Smooth muscle cell (in vitro differentiated cells): ENCODE results near the gene TMC5. TPM values are rescaled to one million over a fixed set of nuclear protein-coding genes. Genes with fewer than 3 reads are reported as not detected.
"Not testable (repeated sequence)": the region's sequence is repeated elsewhere in the genome, so short reads cannot be mapped to it uniquely, and the experiment has no call there.

ENCODE experiments used
- DNase-seq: peaks from one replicate; lab custom pipeline; 2025; ENCODE audit not compliant: unreplicated experiment; lab: John Stamatoyannopoulos, UW
- H2AFZ ChIP-seq: fragments of 200-600 bp; sonication (generic); 2 replicates; pipeline ENCODE4 v1.6.0; 2016; ENCODE audit warnings: antibody characterized with exemption, low read depth, mild to moderate bottlenecking
- H3F3A ChIP-seq: fragments of 200-600 bp; sonication (generic); 2 replicates; pipeline ENCODE4 v1.6.0; 2017; ENCODE audit warnings: antibody characterized with exemption, low read depth
- H3K27ac ChIP-seq: fragments of 200-600 bp; sonication (generic); 2 replicates; pipeline ENCODE4 v1.5.1; 2016; ENCODE audit warnings: low read depth, mild to moderate bottlenecking
- H3K27me3 ChIP-seq: fragments of 200-600 bp; sonication (generic); 2 replicates; pipeline ENCODE4 v1.6.1; 2016; ENCODE audit warnings: low read depth, mild to moderate bottlenecking
- H3K36me3 ChIP-seq: fragments of 200-600 bp; sonication (generic); 2 replicates; pipeline ENCODE4 v1.5.1; 2016; ENCODE audit warnings: low read depth
- H3K4me1 ChIP-seq: fragments of 200-600 bp; sonication (generic); 2 replicates; pipeline ENCODE4 v1.5.1; 2016; ENCODE audit warnings: low read depth
- H3K4me2 ChIP-seq: fragments of 200-600 bp; sonication (generic); 2 replicates; pipeline ENCODE4 v1.6.0; 2016; ENCODE audit warnings: mild to moderate bottlenecking
- H3K4me3 ChIP-seq: fragments of 200-600 bp; sonication (generic); 2 replicates; pipeline ENCODE4 v1.5.1; 2016; ENCODE audit warnings: mild to moderate bottlenecking
- H3K79me2 ChIP-seq: fragments of 200-600 bp; sonication (generic); 2 replicates; pipeline ENCODE4 v1.6.0; 2016; ENCODE audit warnings: low read depth, mild to moderate bottlenecking
- H3K9ac ChIP-seq: fragments of 200-600 bp; sonication (generic); 2 replicates; pipeline ENCODE4 v1.6.0; 2016; ENCODE audit warnings: low read depth
- H3K9me3 ChIP-seq: fragments of 200-600 bp; sonication (generic); replicated peaks from 2 replicates; pipeline ENCODE4 v1.5.1; 2016; ENCODE audit warnings: low read depth
- H4K20me1 ChIP-seq: fragments of 200-600 bp; sonication (generic); 2 replicates; pipeline ENCODE4 v1.6.0; 2016; ENCODE audit warnings: low read depth
- CTCF ChIP-seq: fragments of 200-600 bp; sonication (generic); IDR thresholded peaks from 2 replicates; pipeline ENCODE4 v1.5.1; 2017; ENCODE audit warnings: borderline replicate concordance, mild to moderate bottlenecking, antibody characterized with exemption; ENCODE audit not compliant: insufficient read depth, poor library complexity, severe bottlenecking
- WGBS: methylation state at CpG from one replicate; pipeline ENCODE4 v1.1.7; 2016; ENCODE audit warnings: low lambda C conversion rate; 5-methylcytosine and 5-hydroxymethylcytosine counted together
- polyA plus RNA-seq: library from polyadenylated mRNA; unstranded; fragments of >200 nt; fragmentation: Nextera tagmentation; extraction: Ambion mirVana; gene quantifications from 2 replicates; pipeline ENCODE4 v1.2.1, GENCODE V29; 2016
- total RNA-seq: library from RNA; depleted of rRNA; stranded (reverse); fragments of >200 nt; gene quantifications from 2 replicates; pipeline ENCODE4 v1.2.3, GENCODE V29; 2014

The TMC5 gene
- total and polyA plus RNA-seq, 2 experiments from 2014 or later, result 0.18 TPM; not detected in 1

- peaks cover 9% of the 10 kb centered on the region for H3K4me1 ChIP-seq
- no peaks in the 10 kb centered on the region for H3K9me3 ChIP-seq
- peak overlapping the region; percentile 71 for H3K9ac ChIP-seq
- H3F3A ChIP-seq, result peaks cover 10% of the 10 kb centered on the region
- no peak for TF ChIP-seq CTCF
- H3K4me3 ChIP-seq, result peak overlapping the region; percentile 20
- no peak overlapping the region for H2AFZ ChIP-seq
- DNase-seq, result no peak
- H3K27me3 ChIP-seq, result no peaks in the 10 kb centered on the region
- 20% methylated on average over 13 of the region's 13 CpGs for WGBS
- H3K27ac ChIP-seq, result peak overlapping the region; percentile 77
- no peaks in the 10 kb centered on the region for H3K79me2 ChIP-seq
- peak overlapping the region; percentile 57 for H3K4me2 ChIP-seq
- H3K36me3 ChIP-seq, result no peaks in the 10 kb centered on the region
- no peaks in the 10 kb centered on the region for H4K20me1 ChIP-seq
These were observed 24.2 kb upstream of the TMC5 start for GRCh38 chr16:19393226-19394111.

GRCh38 chr16:19395646-19396267, 21.9 kb upstream of the TMC5 start:
- not testable (repeated sequence) for H3K36me3 ChIP-seq
- H3F3A ChIP-seq, result peaks cover 10% of the 10 kb centered on the region
- 37% methylated on average over 4 of the region's 4 CpGs for WGBS

GRCh38 chr16:19396555-19397011, 21.1 kb upstream of the TMC5 start:
- Histone ChIP-seq H3K27me3 (no peaks in the 10 kb centered on the region), H3F3A (peaks cover 10% of the 10 kb centered on the region), H3K4me2 (no peak overlapping the region), H3K4me3 (no peak overlapping the region), H2AFZ (no peak overlapping the region), H3K27ac (no peak overlapping the region), H3K36me3 (no peaks in the 10 kb centered on the region), H3K9ac (no peak overlapping the region), H4K20me1 (no peaks in the 10 kb centered on the region), H3K79me2 (no peaks in the 10 kb centered on the region), H3K4me1 (peaks cover 9% of the 10 kb centered on the region), H3K9me3 (no peaks in the 10 kb centered on the region)
- 75% methylated on average over 9 of the region's 9 CpGs for WGBS
- no peak for TF ChIP-seq CTCF
- DNase-seq, result no peak

More at GRCh38 chr16:19395646-19396267, 21.9 kb upstream of the TMC5 start:
- not testable (repeated sequence) for H3K4me3 ChIP-seq, H3K27ac ChIP-seq, H3K9ac ChIP-seq, H3K4me1 ChIP-seq, H3K4me2 ChIP-seq, DNase-seq, H3K9me3 ChIP-seq, H3K27me3 ChIP-seq, H3K79me2 ChIP-seq, H4K20me1 ChIP-seq, H2AFZ ChIP-seq

GRCh38 chr16:19397373-19397772, 20.3 kb upstream of the TMC5 start:
- H3K9ac ChIP-seq, H4K20me1 ChIP-seq, H3K36me3 ChIP-seq, DNase-seq, H3K4me2 ChIP-seq, H3K79me2 ChIP-seq, H3K4me3 ChIP-seq, H3K9me3 ChIP-seq, H3K27ac ChIP-seq, H3K4me1 ChIP-seq, H2AFZ ChIP-seq, H3K27me3 ChIP-seq: not testable (repeated sequence)
- H3F3A ChIP-seq, result peaks cover 10% of the 10 kb centered on the region
- 98% methylated on average over 2 of the region's 2 CpGs for WGBS
